ENCODE measurements around the gene ATG7. TPM values are rescaled to one million over a fixed set of nuclear protein-coding genes. Genes with fewer than 3 reads are reported as not detected.

The ATG7 gene, protein sequence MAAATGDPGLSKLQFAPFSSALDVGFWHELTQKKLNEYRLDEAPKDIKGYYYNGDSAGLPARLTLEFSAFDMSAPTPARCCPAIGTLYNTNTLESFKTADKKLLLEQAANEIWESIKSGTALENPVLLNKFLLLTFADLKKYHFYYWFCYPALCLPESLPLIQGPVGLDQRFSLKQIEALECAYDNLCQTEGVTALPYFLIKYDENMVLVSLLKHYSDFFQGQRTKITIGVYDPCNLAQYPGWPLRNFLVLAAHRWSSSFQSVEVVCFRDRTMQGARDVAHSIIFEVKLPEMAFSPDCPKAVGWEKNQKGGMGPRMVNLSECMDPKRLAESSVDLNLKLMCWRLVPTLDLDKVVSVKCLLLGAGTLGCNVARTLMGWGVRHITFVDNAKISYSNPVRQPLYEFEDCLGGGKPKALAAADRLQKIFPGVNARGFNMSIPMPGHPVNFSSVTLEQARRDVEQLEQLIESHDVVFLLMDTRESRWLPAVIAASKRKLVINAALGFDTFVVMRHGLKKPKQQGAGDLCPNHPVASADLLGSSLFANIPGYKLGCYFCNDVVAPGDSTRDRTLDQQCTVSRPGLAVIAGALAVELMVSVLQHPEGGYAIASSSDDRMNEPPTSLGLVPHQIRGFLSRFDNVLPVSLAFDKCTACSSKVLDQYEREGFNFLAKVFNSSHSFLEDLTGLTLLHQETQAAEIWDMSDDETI
- total RNA-seq, result 10 to 100 TPM; 28.3 to 38.2 TPM

- Mint-ChIP-seq H3K4me1 (peaks cover 47% of the 10 kb centered on the region), H3K9me3 (ENCODE audit: low read depth) (no peaks in the 10 kb centered on the region), H3K27ac (peak within 1 kb of the TSS; percentile 88), H3K27me3 (peaks cover 2% of the 10 kb centered on the region), H3K4me3 (peak within 1 kb of the TSS; percentile 87), H3K36me3 (peaks cover 25% of the 10 kb centered on the region)
- ATAC-seq (peak; percentile 98), DNase-seq (peak; percentile 97)
- CTCF ChIA-PET, result interaction anchor here (0.6 to 3.5 kb wide), 7 partner anchors 11 to 1305 kb away, joined by 3 to 35 read pairs (median 5); no protein-coding TSS in a partner anchor
Observed at GRCh38 chr3:11271986-11272904, at the start of gene ATG7. Gene ATG7, plus strand, starts transcription at chr3:11272397. Its CDS starts 26,299 bp downstream, at chr3:11298696.

- CTCF ChIA-PET, result no interaction called here
- DNase-seq (no peak), ATAC-seq (no peak)
- no peaks in the 10 kb centered on the region for H3K36me3 Mint-ChIP-seq
- H3K4me3 Mint-ChIP-seq, result no peak overlapping the region
- no peaks in the 10 kb centered on the region for H3K9me3 Mint-ChIP-seq (ENCODE audit: low read depth)
- no peak overlapping the region for H3K27ac Mint-ChIP-seq
- H3K27me3 Mint-ChIP-seq, result peaks cover 10% of the 10 kb centered on the region
- H3K4me1 Mint-ChIP-seq, result peaks cover 18% of the 10 kb centered on the region
Observed at GRCh38 chr3:11224010-11224409, 48.2 kb upstream of the ATG7 start.

- Mint-ChIP-seq H3K4me3 (no peak overlapping the region), H3K36me3 (no peaks in the 10 kb centered on the region), H3K9me3 (ENCODE audit: low read depth) (no peaks in the 10 kb centered on the region), H3K4me1 (peaks cover 18% of the 10 kb centered on the region), H3K27me3 (peaks cover 15% of the 10 kb centered on the region), H3K27ac (no peak overlapping the region)
- DNase-seq (no peak), ATAC-seq (no peak)
- CTCF ChIA-PET, result no interaction called here
Observed at GRCh38 chr3:11224870-11225229, 47.3 kb upstream of the ATG7 start.

- CTCF ChIA-PET, result interaction anchor here (1.9 kb wide), 1 partner anchor 109 kb away, joined by 5 read pairs; no protein-coding TSS in a partner anchor
- Mint-ChIP-seq H3K27ac (no peak overlapping the region), H3K4me3 (no peak overlapping the region), H3K4me1 (peaks cover 18% of the 10 kb centered on the region), H3K36me3 (no peaks in the 10 kb centered on the region), H3K27me3 (peaks cover 24% of the 10 kb centered on the region), H3K9me3 (ENCODE audit: low read depth) (no peaks in the 10 kb centered on the region)
- no peak for DNase-seq
- no peak for ATAC-seq
Observed at GRCh38 chr3:11226042-11226370, 46.2 kb upstream of the ATG7 start.

GRCh38 chr3:11228041-11228440 is 44.2 kb upstream of the ATG7 start:
- H3K4me1 Mint-ChIP-seq, result peaks cover 18% of the 10 kb centered on the region
- ATAC-seq (no peak), DNase-seq (no peak)
- no peaks in the 10 kb centered on the region for H3K36me3 Mint-ChIP-seq
- no peaks in the 10 kb centered on the region for H3K9me3 Mint-ChIP-seq (ENCODE audit: low read depth)
- CTCF ChIA-PET, result interaction anchor here (1.3 kb wide), 1 partner anchor 9 kb away, joined by 4 read pairs; no protein-coding TSS in a partner anchor
- H3K4me3 Mint-ChIP-seq, result no peak overlapping the region
- H3K27ac Mint-ChIP-seq, result no peak overlapping the region
- H3K27me3 Mint-ChIP-seq, result peaks cover 33% of the 10 kb centered on the region

- CTCF ChIA-PET, result no interaction called here
- H3K36me3 Mint-ChIP-seq, result no peaks in the 10 kb centered on the region
- H3K9me3 Mint-ChIP-seq (ENCODE audit: low read depth), result no peaks in the 10 kb centered on the region
- no peak for ATAC-seq
- no peak overlapping the region for H3K4me3 Mint-ChIP-seq
- H3K27ac Mint-ChIP-seq, result no peak overlapping the region
- peaks cover 18% of the 10 kb centered on the region for H3K4me1 Mint-ChIP-seq
- DNase-seq, result no peak
- H3K27me3 Mint-ChIP-seq, result peaks cover 50% of the 10 kb centered on the region
Observed at GRCh38 chr3:11230125-11230524, 42.1 kb upstream of the ATG7 start.

DNA sequence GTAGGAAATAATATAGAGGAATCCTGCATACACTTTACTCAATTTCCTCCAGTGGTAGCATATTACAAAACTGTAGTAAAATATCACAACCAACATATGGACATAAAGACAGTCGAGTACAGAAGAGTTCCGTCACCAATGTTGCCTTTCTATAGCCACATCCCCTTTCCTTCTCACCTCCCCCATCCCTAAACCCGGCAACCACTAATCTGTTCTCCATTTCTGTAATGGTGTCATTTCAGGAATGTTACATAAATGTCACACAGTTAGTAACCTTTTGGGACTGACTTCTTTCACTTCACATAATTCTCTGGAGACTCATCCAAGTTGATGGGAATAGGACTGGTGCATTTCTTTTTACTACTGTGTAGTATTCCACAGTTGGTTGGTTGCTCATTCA is 41.4 kb upstream of the ATG7 start:
- ATAC-seq (no peak), DNase-seq (no peak)
- H3K27ac Mint-ChIP-seq, result no peak overlapping the region
- CTCF ChIA-PET, result interaction anchor here (1.0 kb wide), 1 partner anchor 104 kb away, joined by 3 read pairs; no protein-coding TSS in a partner anchor
- H3K36me3 Mint-ChIP-seq, result no peaks in the 10 kb centered on the region
- H3K27me3 Mint-ChIP-seq, result peaks cover 54% of the 10 kb centered on the region
- H3K4me3 Mint-ChIP-seq, result no peak overlapping the region
- no peaks in the 10 kb centered on the region for H3K9me3 Mint-ChIP-seq (ENCODE audit: low read depth)
- H3K4me1 Mint-ChIP-seq, result peaks cover 12% of the 10 kb centered on the region

DNA sequence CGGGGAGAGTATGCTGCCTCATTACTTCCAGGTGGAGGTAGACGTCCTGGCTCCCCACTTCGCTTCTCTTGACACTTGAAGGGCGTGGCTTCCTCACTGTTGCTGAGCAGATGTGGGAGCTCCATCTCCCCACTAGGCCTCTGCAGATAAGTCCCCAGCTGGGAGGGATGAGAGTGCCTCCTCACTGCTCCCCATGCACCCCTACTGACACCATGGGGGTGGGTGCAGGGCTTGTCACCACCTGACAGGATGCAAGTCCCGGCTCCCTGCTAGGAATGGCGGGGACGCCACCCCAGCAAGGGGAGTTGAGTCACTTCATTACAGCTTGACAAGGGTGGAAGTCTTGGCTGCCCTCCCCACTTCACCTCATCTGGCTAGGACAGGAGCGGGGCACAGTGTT is 36.8 kb upstream of the ATG7 start:
- Mint-ChIP-seq H3K27me3 (peaks cover 43% of the 10 kb centered on the region), H3K9me3 (ENCODE audit: low read depth) (peaks cover 8% of the 10 kb centered on the region), H3K36me3 (peaks cover 10% of the 10 kb centered on the region), H3K4me1 (peaks cover 27% of the 10 kb centered on the region), H3K27ac (no peak overlapping the region), H3K4me3 (no peak overlapping the region)
- CTCF ChIA-PET, result interaction anchor here (0.7 to 7.2 kb wide), 5 partner anchors 66 to 416 kb away, joined by 4 to 93 read pairs (median 6); no protein-coding TSS in a partner anchor
- ATAC-seq (no peak), DNase-seq (no peak)

DNA sequence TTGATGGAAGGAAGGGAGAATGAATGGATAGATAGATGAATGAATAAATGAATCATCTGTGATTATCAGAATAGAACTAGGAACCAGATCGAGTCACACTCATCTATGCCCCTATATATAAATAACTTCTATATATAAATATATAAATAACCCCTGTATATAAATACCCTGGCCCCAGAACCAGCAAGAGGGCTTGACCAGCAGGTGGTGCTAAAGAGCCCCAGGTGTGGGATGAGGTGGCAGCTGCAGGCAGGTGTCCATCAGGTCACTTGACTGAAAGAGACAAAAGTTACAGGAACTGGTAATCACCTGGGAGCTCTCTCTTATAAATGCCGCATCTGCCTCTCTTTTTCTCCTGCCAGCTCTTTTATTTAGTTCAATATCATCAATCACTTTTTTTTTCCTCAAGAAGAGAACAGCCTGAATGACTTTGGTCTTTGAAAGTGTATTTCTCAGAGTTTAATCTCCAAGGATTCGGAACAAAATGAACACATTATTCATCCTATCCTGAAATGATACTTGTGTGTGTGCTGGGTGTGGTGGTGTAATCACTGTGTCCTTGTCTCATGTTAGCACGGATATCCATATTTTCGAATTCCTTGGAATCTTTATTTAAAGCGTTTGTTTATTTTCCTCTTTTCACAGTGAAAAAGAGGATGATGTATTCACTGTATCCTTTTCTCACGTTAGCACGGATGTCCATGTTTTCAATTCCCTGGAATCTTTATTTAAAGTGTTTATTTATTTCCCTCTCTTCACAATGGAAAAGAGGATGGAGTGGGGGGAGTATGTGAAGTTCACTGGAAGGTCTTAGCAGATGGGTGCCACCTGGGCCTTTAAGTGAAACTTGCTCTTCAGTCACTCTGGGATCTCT is 35.4 kb upstream of the ATG7 start:
- H3K9me3 Mint-ChIP-seq (ENCODE audit: low read depth), result peaks cover 12% of the 10 kb centered on the region
- CTCF ChIA-PET, result interaction anchor here (0.6 to 7.2 kb wide), 14 partner anchors 9 to 421 kb away, joined by 3 to 93 read pairs (median 4); no protein-coding TSS in a partner anchor
- ATAC-seq (peak; percentile 50), DNase-seq (peak; percentile 84)
- H3K27me3 Mint-ChIP-seq, result peaks cover 34% of the 10 kb centered on the region
- H3K36me3 Mint-ChIP-seq, result peaks cover 14% of the 10 kb centered on the region
- H3K27ac Mint-ChIP-seq, result no peak overlapping the region
- peaks cover 28% of the 10 kb centered on the region for H3K4me1 Mint-ChIP-seq
- no peak overlapping the region for H3K4me3 Mint-ChIP-seq

DNA sequence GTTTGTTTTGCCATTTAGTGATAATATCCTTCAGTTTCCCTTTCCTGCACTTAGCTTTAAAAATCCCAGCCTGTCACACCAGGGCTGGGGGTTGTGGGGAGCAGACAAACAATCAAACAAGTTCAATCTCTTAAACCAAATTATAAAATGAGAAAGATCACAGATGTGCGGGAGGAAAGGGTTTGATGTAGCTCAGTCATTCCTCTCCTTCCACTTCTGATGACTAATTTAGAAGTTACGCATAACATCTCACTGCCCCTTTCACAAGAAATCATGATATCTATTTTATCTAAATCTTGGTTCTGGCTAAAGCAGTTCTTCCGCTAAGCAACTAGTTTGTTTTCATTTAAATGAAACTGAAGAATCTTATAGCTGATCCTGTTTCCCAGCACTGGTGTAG is 34.1 kb upstream of the ATG7 start:
- DNase-seq, result no peak

DNA sequence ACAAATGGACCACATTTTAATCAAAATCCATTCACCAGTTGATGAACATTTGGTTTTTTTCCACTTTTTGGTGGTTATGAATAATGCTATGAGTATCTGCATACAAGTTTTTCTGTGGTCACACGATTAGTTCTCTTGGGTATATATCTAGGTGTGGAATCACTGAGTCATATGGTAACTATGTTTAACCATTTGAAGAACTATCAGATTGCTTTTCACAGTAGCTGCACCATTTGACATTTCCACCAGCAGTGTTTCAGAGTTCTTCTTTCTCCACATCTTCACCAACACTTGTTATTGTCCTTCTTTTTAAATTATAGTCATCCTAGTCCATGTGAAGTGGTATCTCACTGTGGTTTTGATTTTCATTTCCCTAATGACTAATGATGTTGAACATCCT is 33.3 kb upstream of the ATG7 start:
- Mint-ChIP-seq H3K4me3 (no peak overlapping the region), H3K27ac (peak overlapping the region; percentile 44), H3K27me3 (peaks cover 19% of the 10 kb centered on the region), H3K4me1 (peaks cover 28% of the 10 kb centered on the region), H3K9me3 (ENCODE audit: low read depth) (peaks cover 12% of the 10 kb centered on the region), H3K36me3 (peaks cover 17% of the 10 kb centered on the region)
- CTCF ChIA-PET, result interaction anchor here (0.9 to 7.2 kb wide), 4 partner anchors 13 to 140 kb away, joined by 3 to 93 read pairs (median 3); no protein-coding TSS in a partner anchor
- no peak for DNase-seq
- peak; percentile 59 for ATAC-seq

More for the DNA sequence above, 34.1 kb upstream of the ATG7 start:
- Mint-ChIP-seq H3K4me3 (no peak overlapping the region), H3K9me3 (ENCODE audit: low read depth) (peaks cover 12% of the 10 kb centered on the region), H3K36me3 (peaks cover 15% of the 10 kb centered on the region), H3K27me3 (peaks cover 23% of the 10 kb centered on the region), H3K27ac (no peak overlapping the region), H3K4me1 (peaks cover 28% of the 10 kb centered on the region)
- CTCF ChIA-PET, result interaction anchor here (0.9 to 7.2 kb wide), 4 partner anchors 15 to 98 kb away, joined by 3 to 93 read pairs (median 4); no protein-coding TSS in a partner anchor
- ATAC-seq, result peak; percentile 69

DNA sequence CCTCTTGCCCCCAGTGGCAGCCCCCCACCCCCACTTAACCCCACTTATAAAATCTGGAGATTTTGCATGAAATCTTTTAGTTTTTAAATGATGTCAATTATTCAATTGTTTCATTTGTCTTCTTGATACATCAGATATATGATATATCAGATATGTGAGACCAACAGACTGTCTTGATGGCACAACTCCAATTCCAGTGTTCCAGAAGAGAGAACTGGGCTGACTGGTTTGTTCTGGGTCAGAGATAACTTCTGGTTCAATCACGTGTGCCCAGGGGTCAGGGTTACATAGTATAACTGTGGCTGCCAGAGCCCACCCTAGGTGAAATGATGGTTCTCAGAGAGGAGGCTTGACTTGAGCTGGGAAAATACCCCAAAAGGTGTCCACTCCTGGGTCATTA is 32.4 kb upstream of the ATG7 start:
- CTCF ChIA-PET, result interaction anchor here (0.9 to 1.7 kb wide), 3 partner anchors 13 to 139 kb away, joined by 3 to 9 read pairs (median 3); no protein-coding TSS in a partner anchor
- H3K4me1 Mint-ChIP-seq, result peaks cover 28% of the 10 kb centered on the region
- peaks cover 17% of the 10 kb centered on the region for H3K36me3 Mint-ChIP-seq
- peaks cover 11% of the 10 kb centered on the region for H3K27me3 Mint-ChIP-seq
- H3K4me3 Mint-ChIP-seq, result no peak overlapping the region
- no peak overlapping the region for H3K27ac Mint-ChIP-seq
- DNase-seq, result no peak
- H3K9me3 Mint-ChIP-seq (ENCODE audit: low read depth), result peaks cover 12% of the 10 kb centered on the region
- ATAC-seq, result no peak

Measured in activated CD8-positive, alpha-beta memory T cell treated with anti-CD3 and anti-CD28 coated beads, Interleukin-2, amount 10 ng/mL, durations not matched to agents 7 days and 5 days (primary cell).